HFF-Myc (cell line): ENCODE data around the gene GMDS.
A peak's percentile ranks its signal among the peaks of the same experiment; 100 is the strongest.

Experiments used
- DNase-seq: peaks from one replicate; pipeline ENCODE4 v3.0.0-alpha.2; 2011; ENCODE audit warnings: low read depth; ENCODE audit errors: extremely low read depth
- H3K4me3 ChIP-seq: replicated peaks from 2 replicates; pipeline ENCODE4 v1.5.1; 2011; ENCODE audit warnings: low read depth, mild to moderate bottlenecking, control low read depth, low read length
- TF ChIP-seq, protein P1 (sequence below): IDR thresholded peaks from 2 replicates; pipeline ENCODE4 v1.5.1; 2012; ENCODE audit warnings: mild to moderate bottlenecking, low read depth, low read length, control low read depth; ENCODE audit errors: missing control alignments

GMDS gene

GRCh38 chr6:1608222-1609040, 637.0 kb downstream of the GMDS start:
- DNase-seq = no peak
- TF ChIP-seq, protein P1, sequence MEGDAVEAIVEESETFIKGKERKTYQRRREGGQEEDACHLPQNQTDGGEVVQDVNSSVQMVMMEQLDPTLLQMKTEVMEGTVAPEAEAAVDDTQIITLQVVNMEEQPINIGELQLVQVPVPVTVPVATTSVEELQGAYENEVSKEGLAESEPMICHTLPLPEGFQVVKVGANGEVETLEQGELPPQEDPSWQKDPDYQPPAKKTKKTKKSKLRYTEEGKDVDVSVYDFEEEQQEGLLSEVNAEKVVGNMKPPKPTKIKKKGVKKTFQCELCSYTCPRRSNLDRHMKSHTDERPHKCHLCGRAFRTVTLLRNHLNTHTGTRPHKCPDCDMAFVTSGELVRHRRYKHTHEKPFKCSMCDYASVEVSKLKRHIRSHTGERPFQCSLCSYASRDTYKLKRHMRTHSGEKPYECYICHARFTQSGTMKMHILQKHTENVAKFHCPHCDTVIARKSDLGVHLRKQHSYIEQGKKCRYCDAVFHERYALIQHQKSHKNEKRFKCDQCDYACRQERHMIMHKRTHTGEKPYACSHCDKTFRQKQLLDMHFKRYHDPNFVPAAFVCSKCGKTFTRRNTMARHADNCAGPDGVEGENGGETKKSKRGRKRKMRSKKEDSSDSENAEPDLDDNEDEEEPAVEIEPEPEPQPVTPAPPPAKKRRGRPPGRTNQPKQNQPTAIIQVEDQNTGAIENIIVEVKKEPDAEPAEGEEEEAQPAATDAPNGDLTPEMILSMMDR = no peak
- H3K4me3 ChIP-seq = no peak overlapping the region

- H3K4me3 ChIP-seq = no peak overlapping the region
- no peak for DNase-seq
- TF ChIP-seq, protein P1 = no peak
Observed at GRCh38 chr6:1607516-1608221, 637.7 kb downstream of the GMDS start.

- TF ChIP-seq, protein P1 = no peak
- DNase-seq = no peak
- no peak overlapping the region for H3K4me3 ChIP-seq
Observed at GRCh38 chr6:1606780-1607515, 638.5 kb downstream of the GMDS start.

DNA sequence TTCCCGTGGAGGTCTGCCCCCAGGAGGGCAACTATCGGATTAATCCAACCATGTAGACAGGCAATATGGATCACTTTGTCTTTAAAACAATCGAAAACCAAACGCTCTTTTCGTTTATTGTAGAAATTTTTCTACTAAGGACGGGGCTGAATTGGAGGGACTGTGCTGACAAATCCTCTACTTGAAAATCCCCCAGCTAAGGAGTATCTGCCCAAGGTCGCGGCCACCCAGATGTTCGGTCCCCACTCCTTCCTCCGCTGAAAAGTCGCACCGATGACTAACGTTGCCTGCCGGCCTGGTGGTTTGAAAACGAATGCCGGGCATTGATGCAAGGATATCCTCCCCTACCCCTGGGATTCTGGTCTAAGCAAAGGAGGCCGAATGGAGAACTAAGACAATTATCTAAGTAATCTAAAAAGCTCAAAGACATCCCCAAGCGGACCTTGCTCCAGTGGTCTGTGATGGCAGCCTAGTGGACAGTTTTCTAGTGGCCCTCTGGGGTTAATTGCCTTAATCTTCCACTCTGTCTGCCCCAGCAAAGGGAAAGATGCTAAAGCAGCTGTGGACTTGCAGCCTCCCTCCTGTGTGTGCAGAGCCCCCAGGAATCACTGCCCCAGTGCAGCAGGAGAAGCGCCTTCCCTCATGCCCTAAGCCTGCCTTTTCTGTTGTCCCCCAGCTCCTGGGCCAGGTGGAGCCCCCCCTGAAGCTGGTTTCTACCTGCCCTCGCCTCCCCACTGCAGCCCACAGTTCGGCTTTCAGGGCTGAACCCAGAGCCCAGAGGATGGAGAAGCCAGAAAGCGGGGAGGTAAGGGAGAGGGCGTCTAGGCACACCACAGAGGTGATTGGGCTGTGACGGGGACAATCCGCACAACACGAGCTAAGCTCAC, 639.3 kb downstream of the GMDS start:
- TF ChIP-seq, protein P1 = no peak
- no peak overlapping the region for H3K4me3 ChIP-seq
- DNase-seq = no peak

DNA sequence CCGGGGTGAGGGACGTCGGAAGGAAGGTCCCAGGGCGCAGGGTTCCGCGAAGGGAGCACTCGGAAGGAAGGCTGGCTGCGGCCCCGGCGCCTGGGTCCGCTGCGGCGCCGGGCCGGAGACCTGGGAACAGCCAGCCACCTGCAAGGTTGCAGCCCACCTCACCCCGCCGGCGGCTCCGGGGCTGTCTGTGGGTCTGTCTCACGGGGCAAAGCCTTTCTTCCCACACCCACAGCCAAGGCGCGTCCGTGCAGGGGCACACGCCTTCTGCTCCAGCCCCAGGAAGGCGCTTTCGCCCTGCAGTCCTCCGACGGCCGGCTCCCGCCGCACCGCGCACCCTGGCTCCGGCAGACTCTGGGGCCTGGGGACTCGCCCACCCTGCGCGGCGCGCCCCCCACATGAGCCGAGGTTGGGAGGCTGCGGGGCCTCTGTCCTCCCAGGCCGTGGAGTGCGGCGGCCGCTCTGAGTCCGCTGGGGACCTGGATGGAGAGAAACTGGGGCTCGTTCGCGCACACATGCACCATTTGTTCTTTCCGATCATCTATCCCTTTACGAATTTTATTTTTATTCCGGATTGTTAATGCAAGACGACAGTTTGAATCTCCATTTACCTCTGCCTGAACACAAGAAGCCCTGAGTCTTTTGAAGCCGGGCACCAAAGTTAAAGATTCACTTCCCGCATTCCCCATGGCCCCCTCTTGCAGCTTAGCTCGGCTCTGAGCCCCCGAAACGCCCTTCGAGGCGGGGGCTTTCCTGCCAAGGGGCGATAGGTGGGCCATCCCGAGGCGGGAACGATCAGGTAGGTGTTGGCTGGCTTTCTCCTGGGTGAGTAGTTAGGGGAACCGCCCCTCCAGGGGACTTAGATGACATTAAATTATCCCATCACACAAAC, 640.2 kb downstream of the GMDS start:
- DNase-seq = no peak
- TF ChIP-seq, protein P1 = no peak
- peak overlapping the region; percentile 36 for H3K4me3 ChIP-seq
